Type B pancreatic cell (in vitro differentiated cells): ENCODE measurements around the gene EVA1A. TPM values are rescaled to one million over a fixed set of nuclear protein-coding genes. Genes with fewer than 3 reads are reported as not detected.

Source experiments
- DNase-seq: peaks from one replicate; pipeline ENCODE4 v3.0.0; 2021; ENCODE audit warnings: mixed read lengths; ENCODE audit not compliant: unreplicated experiment; ENCODE audit errors: extremely low spot score
- H3K27ac Mint-ChIP-seq: 2 replicates; pipeline ENCODE4 v1.8.0; 2021; ENCODE audit warnings: mild to moderate bottlenecking, mixed read lengths
- H3K27me3 Mint-ChIP-seq: 2 replicates; pipeline ENCODE4 v1.8.0; 2021; ENCODE audit warnings: mixed read lengths
- H3K36me3 Mint-ChIP-seq: 2 replicates; pipeline ENCODE4 v1.8.0; 2021; ENCODE audit warnings: mixed read lengths
- H3K4me1 Mint-ChIP-seq: one replicate; pipeline ENCODE4 v1.8.0; 2021; ENCODE audit warnings: mixed read lengths; ENCODE audit not compliant: unreplicated experiment
- H3K4me3 Mint-ChIP-seq: 2 replicates; pipeline ENCODE4 v1.8.0; 2021; ENCODE audit warnings: mild to moderate bottlenecking, mixed read lengths
- H3K9me3 Mint-ChIP-seq: 2 replicates; pipeline ENCODE4 v1.8.0; 2021; ENCODE audit warnings: mixed read lengths
- CTCF ChIP-seq: fragments of 200-600 bp; sonication (generic); conservative IDR thresholded peaks from 2 replicates; pipeline ENCODE4 v1.5.0; 2021; ENCODE audit warnings: antibody characterized with exemption, mild to moderate bottlenecking
- total RNA-seq: library from RNA; stranded (reverse); gene quantifications from 2 replicates; pipeline ENCODE4 v1.2.1, GENCODE V29; 2021; ENCODE audit warnings: low replicate concordance

EVA1A gene
- total RNA-seq, 1 donor from 2014 or later: 13.5 TPM

GRCh38 chr2:75538521-75539490 lies 21.9 kb downstream of the EVA1A start:
- no peak for DNase-seq
- peaks cover 4% of the 10 kb centered on the region for H3K4me1 Mint-ChIP-seq
- no peak overlapping the region for H3K4me3 Mint-ChIP-seq
- no peak for TF ChIP-seq CTCF
- H3K27me3 Mint-ChIP-seq: no peaks in the 10 kb centered on the region
- H3K9me3 Mint-ChIP-seq: peaks cover 11% of the 10 kb centered on the region
- H3K36me3 Mint-ChIP-seq: peaks cover 10% of the 10 kb centered on the region
- no peak overlapping the region for H3K27ac Mint-ChIP-seq

GRCh38 chr2:75537658-75538057 lies 23.1 kb downstream of the EVA1A start:
- no peak for DNase-seq

GRCh38 chr2:75533135-75533534 lies 27.6 kb downstream of the EVA1A start:
- Mint-ChIP-seq H3K4me1 (peaks cover 9% of the 10 kb centered on the region), H3K27ac (no peak overlapping the region)

More at GRCh38 chr2:75537658-75538057, 23.1 kb downstream of the EVA1A start:
- Mint-ChIP-seq H3K27ac (no peak overlapping the region), H3K36me3 (peaks cover 10% of the 10 kb centered on the region), H3K27me3 (no peaks in the 10 kb centered on the region), H3K4me3 (no peak overlapping the region), H3K4me1 (peaks cover 4% of the 10 kb centered on the region), H3K9me3 (peaks cover 10% of the 10 kb centered on the region)
- TF ChIP-seq CTCF: no peak

GRCh38 chr2:75532488-75532887 lies 28.3 kb downstream of the EVA1A start:
- H3K9me3 Mint-ChIP-seq: peaks cover 4% of the 10 kb centered on the region
- H3K36me3 Mint-ChIP-seq: no peaks in the 10 kb centered on the region
- no peak for DNase-seq
- H3K27ac Mint-ChIP-seq: no peak overlapping the region
- H3K4me3 Mint-ChIP-seq: no peak overlapping the region
- peaks cover 16% of the 10 kb centered on the region for H3K4me1 Mint-ChIP-seq
- H3K27me3 Mint-ChIP-seq: peaks cover 3% of the 10 kb centered on the region
- no peak for TF ChIP-seq CTCF

More at GRCh38 chr2:75533135-75533534, 27.6 kb downstream of the EVA1A start:
- peaks cover 4% of the 10 kb centered on the region for H3K9me3 Mint-ChIP-seq
- no peak for TF ChIP-seq CTCF
- DNase-seq: no peak
- peaks cover 3% of the 10 kb centered on the region for H3K27me3 Mint-ChIP-seq
- H3K36me3 Mint-ChIP-seq: no peaks in the 10 kb centered on the region
- H3K4me3 Mint-ChIP-seq: no peak overlapping the region

GRCh38 chr2:75528221-75528977 lies 32.3 kb downstream of the EVA1A start:
- DNase-seq: no peak

More at GRCh38 chr2:75528221-75528977, 32.3 kb downstream of the EVA1A start:
- peaks cover 3% of the 10 kb centered on the region for H3K27me3 Mint-ChIP-seq
- no peak overlapping the region for H3K4me3 Mint-ChIP-seq
- H3K4me1 Mint-ChIP-seq: peaks cover 16% of the 10 kb centered on the region
- H3K36me3 Mint-ChIP-seq: no peaks in the 10 kb centered on the region
- H3K27ac Mint-ChIP-seq: no peak overlapping the region
- H3K9me3 Mint-ChIP-seq: peaks cover 4% of the 10 kb centered on the region
- TF ChIP-seq CTCF: no peak
